ES-I3 (cell line): ENCODE measurements around the gene E4F1.
"Not testable (repeated sequence)": the region's sequence is repeated elsewhere in the genome, so short reads cannot be mapped to it uniquely, and the experiment has no call there.

Source experiments
- H3K36me3 ChIP-seq: 2 replicates; pipeline ENCODE4 v1.6.1; 2013; ENCODE audit warnings: mild to moderate bottlenecking, low read length, control low read depth, moderate library complexity; ENCODE audit not compliant: insufficient read depth
- H3K4me1 ChIP-seq: 2 replicates; pipeline ENCODE4 v1.6.1; 2013; ENCODE audit warnings: mild to moderate bottlenecking, control low read depth, low read length; ENCODE audit not compliant: insufficient read depth
- H3K9ac ChIP-seq: 2 replicates; pipeline ENCODE4 v1.6.1; 2013; ENCODE audit warnings: low read depth, mild to moderate bottlenecking, low read length, moderate library complexity
- H3K9me3 ChIP-seq: 2 replicates; pipeline ENCODE4 v1.6.1; 2013; ENCODE audit warnings: mild to moderate bottlenecking, low read length, moderate library complexity; ENCODE audit not compliant: control insufficient read depth, insufficient read depth

The E4F1 gene

GRCh38 chr16:2235695-2236336, 12.4 kb downstream of the E4F1 start:
- no peaks in the 10 kb centered on the region; the same call in 1 of the 2 replicates for H3K4me1 ChIP-seq
- H3K9me3 ChIP-seq, result no peaks in the 10 kb centered on the region
- H3K36me3 ChIP-seq, result no peaks in the 10 kb centered on the region
- H3K9ac ChIP-seq, result no peak overlapping the region

- Histone ChIP-seq H3K36me3 (no peaks in the 10 kb centered on the region), H3K9ac (peak within 1 kb of the TSS; percentile 48), H3K4me1 (no peaks in the 10 kb centered on the region; the same call in 1 of the 2 replicates), H3K9me3 (no peaks in the 10 kb centered on the region)
Observed at GRCh38 chr16:2236337-2237101, 13.1 kb downstream of the E4F1 start, which contains the start of gene DNASE1L2. TSS of gene DNASE1L2 (plus strand) at chr16:2236444. CDS start at chr16:2236817, 373 bp downstream.

- Histone ChIP-seq H3K4me1 (no peaks in the 10 kb centered on the region; the same call in 1 of the 2 replicates), H3K9ac (peak overlapping the region; percentile 48; the same call in 1 of the 2 replicates), H3K36me3 (peaks cover under 1% of the 10 kb centered on the region; the same call in 1 of the 2 replicates)
Observed at GRCh38 chr16:2237102-2237482, 13.7 kb downstream of the E4F1 start.

GRCh38 chr16:2237493-2238149, 14.2 kb downstream of the E4F1 start:
- H3K9ac ChIP-seq, result peak overlapping the region; percentile 48; the same call in 1 of the 2 replicates
- peaks cover 4% of the 10 kb centered on the region; the same call in 1 of the 2 replicates for H3K36me3 ChIP-seq
- H3K9me3 ChIP-seq, result no peaks in the 10 kb centered on the region
- H3K4me1 ChIP-seq, result no peaks in the 10 kb centered on the region; the same call in 1 of the 2 replicates

More at GRCh38 chr16:2237102-2237482, 13.7 kb downstream of the E4F1 start:
- no peaks in the 10 kb centered on the region for H3K9me3 ChIP-seq

- Histone ChIP-seq H3K4me1 (no peaks in the 10 kb centered on the region; the same call in 1 of the 2 replicates), H3K36me3 (peaks cover 7% of the 10 kb centered on the region; the same call in 1 of the 2 replicates), H3K9ac (peak overlapping the region; percentile 48; the same call in 1 of the 2 replicates), H3K9me3 (no peaks in the 10 kb centered on the region)
Observed at GRCh38 chr16:2238150-2238837, 14.9 kb downstream of the E4F1 start.

GRCh38 chr16:2238838-2239675, 15.7 kb downstream of the E4F1 start:
- Histone ChIP-seq H3K9ac (no peak overlapping the region), H3K36me3 (peaks cover 7% of the 10 kb centered on the region; the same call in 1 of the 2 replicates), H3K4me1 (no peaks in the 10 kb centered on the region; the same call in 1 of the 2 replicates), H3K9me3 (no peaks in the 10 kb centered on the region)

- H3K9me3 ChIP-seq, H3K9ac ChIP-seq, H3K4me1 ChIP-seq, H3K36me3 ChIP-seq: not testable (repeated sequence)
Observed at GRCh38 chr16:2240331-2240730, 16.9 kb downstream of the E4F1 start.

- Histone ChIP-seq H3K36me3 (peaks cover 15% of the 10 kb centered on the region; the same call in 1 of the 2 replicates), H3K9me3 (no peaks in the 10 kb centered on the region), H3K4me1 (no peaks in the 10 kb centered on the region; the same call in 1 of the 2 replicates), H3K9ac (no peak overlapping the region)
Observed at GRCh38 chr16:2242598-2242997, 19.2 kb downstream of the E4F1 start.

GRCh38 chr16:2243031-2243528, 19.7 kb downstream of the E4F1 start:
- H3K4me1 ChIP-seq, result no peaks in the 10 kb centered on the region; the same call in 1 of the 2 replicates
- no peaks in the 10 kb centered on the region for H3K9me3 ChIP-seq
- H3K9ac ChIP-seq, result no peak overlapping the region
- H3K36me3 ChIP-seq, result peaks cover 15% of the 10 kb centered on the region; the same call in 1 of the 2 replicates

GRCh38 chr16:2243781-2244180, 20.4 kb downstream of the E4F1 start:
- Histone ChIP-seq H3K4me1 (no peaks in the 10 kb centered on the region; the same call in 1 of the 2 replicates), H3K36me3 (peaks cover 15% of the 10 kb centered on the region; the same call in 1 of the 2 replicates), H3K9ac (no peak overlapping the region), H3K9me3 (no peaks in the 10 kb centered on the region)

GRCh38 chr16:2244301-2244700, 20.9 kb downstream of the E4F1 start:
- Histone ChIP-seq H3K36me3 (peaks cover 15% of the 10 kb centered on the region; the same call in 1 of the 2 replicates), H3K4me1 (no peaks in the 10 kb centered on the region), H3K9ac (no peak overlapping the region), H3K9me3 (no peaks in the 10 kb centered on the region)

GRCh38 chr16:2244926-2245795, 21.8 kb downstream of the E4F1 start:
- no peak overlapping the region for H3K9ac ChIP-seq
- H3K4me1 ChIP-seq, result no peaks in the 10 kb centered on the region; the same call in 1 of the 2 replicates
- H3K9me3 ChIP-seq, result no peaks in the 10 kb centered on the region
- H3K36me3 ChIP-seq, result peaks cover 15% of the 10 kb centered on the region; the same call in 1 of the 2 replicates
